ENCODE data around the gene PHYH.
"Not testable (repeated sequence)": the region's sequence is repeated elsewhere in the genome, so short reads cannot be mapped to it uniquely, and the experiment has no call there.

Gene PHYH

GRCh38 chr10:13236638-13237037 is 63.2 kb downstream of the PHYH start:
- no peak overlapping the region for H3K9ac ChIP-seq (ENCODE audit: low read length)
- no peaks in the 10 kb centered on the region for H3K27me3 ChIP-seq (ENCODE audit: control insufficient read depth, insufficient read depth, low read length)
- H3K4me1 ChIP-seq (ENCODE audit: control insufficient read depth, low read depth, low read length): peaks cover 4% of the 10 kb centered on the region
- no peak overlapping the region for H3K27ac ChIP-seq (ENCODE audit: low read length)
- no peaks in the 10 kb centered on the region for H3K9me3 ChIP-seq (ENCODE audit: control insufficient read depth, low read depth, low read length)
- no peak overlapping the region for H3K4me3 ChIP-seq (ENCODE audit: low read length)
- no peaks in the 10 kb centered on the region for H3K36me3 ChIP-seq (ENCODE audit: control insufficient read depth, low read depth, low read length)

- not testable (repeated sequence) for H3K27ac ChIP-seq (ENCODE audit: low read length); H3K4me1 ChIP-seq (ENCODE audit: control insufficient read depth, low read depth, low read length); H3K27me3 ChIP-seq (ENCODE audit: control insufficient read depth, insufficient read depth, low read length); H3K9me3 ChIP-seq (ENCODE audit: control insufficient read depth, low read depth, low read length); H3K4me3 ChIP-seq (ENCODE audit: low read length); H3K36me3 ChIP-seq (ENCODE audit: control insufficient read depth, low read depth, low read length); H3K9ac ChIP-seq (ENCODE audit: low read length)
Observed at GRCh38 chr10:13234736-13235135, 65.1 kb downstream of the PHYH start.

- no peak within 1 kb of the TSS for H3K9ac ChIP-seq (ENCODE audit: low read length)
- no peaks in the 10 kb centered on the region for H3K27me3 ChIP-seq (ENCODE audit: control insufficient read depth, insufficient read depth, low read length)
- peaks cover 10% of the 10 kb centered on the region for H3K4me1 ChIP-seq (ENCODE audit: control insufficient read depth, low read depth, low read length)
- H3K9me3 ChIP-seq (ENCODE audit: control insufficient read depth, low read depth, low read length): no peaks in the 10 kb centered on the region
- no peak within 1 kb of the TSS for H3K27ac ChIP-seq (ENCODE audit: low read length)
- H3K4me3 ChIP-seq (ENCODE audit: low read length): no peak within 1 kb of the TSS
- no peaks in the 10 kb centered on the region for H3K36me3 ChIP-seq (ENCODE audit: control insufficient read depth, low read depth, low read length)
Observed at GRCh38 chr10:13234172-13234571, 65.7 kb downstream of the PHYH start, which contains the start of gene UCMA. UCMA (minus strand) TSS chr10:13234374; CDS start chr10:13234258, 116 bp downstream.

GRCh38 chr10:13233358-13233757 is 66.5 kb downstream of the PHYH start:
- no peaks in the 10 kb centered on the region for H3K36me3 ChIP-seq (ENCODE audit: control insufficient read depth, low read depth, low read length)
- no peak overlapping the region for H3K4me3 ChIP-seq (ENCODE audit: low read length)
- H3K9me3 ChIP-seq (ENCODE audit: control insufficient read depth, low read depth, low read length): no peaks in the 10 kb centered on the region
- peaks cover 10% of the 10 kb centered on the region for H3K4me1 ChIP-seq (ENCODE audit: control insufficient read depth, low read depth, low read length)
- H3K27me3 ChIP-seq (ENCODE audit: control insufficient read depth, insufficient read depth, low read length): no peaks in the 10 kb centered on the region
- H3K9ac ChIP-seq (ENCODE audit: low read length): no peak overlapping the region
- no peak overlapping the region for H3K27ac ChIP-seq (ENCODE audit: low read length)

GRCh38 chr10:13231808-13232207 is 68.1 kb downstream of the PHYH start:
- H3K9me3 ChIP-seq (ENCODE audit: control insufficient read depth, low read depth, low read length): no peaks in the 10 kb centered on the region
- H3K27me3 ChIP-seq (ENCODE audit: control insufficient read depth, insufficient read depth, low read length): no peaks in the 10 kb centered on the region
- peaks cover 10% of the 10 kb centered on the region for H3K4me1 ChIP-seq (ENCODE audit: control insufficient read depth, low read depth, low read length)
- H3K27ac ChIP-seq (ENCODE audit: low read length): no peak overlapping the region
- no peak overlapping the region for H3K9ac ChIP-seq (ENCODE audit: low read length)
- H3K36me3 ChIP-seq (ENCODE audit: control insufficient read depth, low read depth, low read length): no peaks in the 10 kb centered on the region
- no peak overlapping the region for H3K4me3 ChIP-seq (ENCODE audit: low read length)

GRCh38 chr10:13231190-13231589 is 68.7 kb downstream of the PHYH start:
- Histone ChIP-seq H3K36me3 (ENCODE audit: control insufficient read depth, low read depth, low read length) (no peaks in the 10 kb centered on the region), H3K9me3 (ENCODE audit: control insufficient read depth, low read depth, low read length) (no peaks in the 10 kb centered on the region), H3K27ac (ENCODE audit: low read length) (no peak overlapping the region), H3K4me1 (ENCODE audit: control insufficient read depth, low read depth, low read length) (peaks cover 10% of the 10 kb centered on the region), H3K27me3 (ENCODE audit: control insufficient read depth, insufficient read depth, low read length) (no peaks in the 10 kb centered on the region), H3K4me3 (ENCODE audit: low read length) (no peak overlapping the region), H3K9ac (ENCODE audit: low read length) (no peak overlapping the region)
